SU-DHL-6 (cell line): Measurements from ENCODE around the gene SRRT.

Experiments
- H2AFZ ChIP-seq: fragments of 200-600 bp; sonication (generic); 2 replicates; pipeline ENCODE4 v1.6.1; 2014; ENCODE audit warnings: low read depth, mild to moderate bottlenecking, moderate library complexity, mixed read lengths, antibody characterized with exemption, low read length; ENCODE audit not compliant: severe bottlenecking
- H3F3A ChIP-seq: fragments of 200-600 bp; shearing (Covaris generic); 2 replicates; pipeline ENCODE4 v1.6.0; 2016; ENCODE audit warnings: antibody characterized with exemption, mild to moderate bottlenecking; ENCODE audit not compliant: insufficient read depth
- H3K27ac ChIP-seq: fragments of 200-600 bp; sonication (generic); 2 replicates; pipeline ENCODE4 v1.5.1; 2016; ENCODE audit warnings: low read depth, mild to moderate bottlenecking, low read length, moderate library complexity, mixed read lengths
- H3K27me3 ChIP-seq: fragments of 200-600 bp; sonication (generic), shearing (Covaris generic); 2 replicates; pipeline ENCODE4 v1.6.0; 2014; ENCODE audit warnings: mild to moderate bottlenecking, low read length
- H3K36me3 ChIP-seq: fragments of 200-600 bp; sonication (generic); 2 replicates; pipeline ENCODE4 v1.6.1; 2014; ENCODE audit warnings: mild to moderate bottlenecking, low read length, mixed read lengths
- H3K4me2 ChIP-seq: fragments of 300-600, 200-600 bp; shearing (Covaris generic), sonication (generic); 2 replicates; pipeline ENCODE4 v1.6.0; 2014; ENCODE audit warnings: low read length, low read depth, mild to moderate bottlenecking; ENCODE audit not compliant: poor library complexity, severe bottlenecking
- H3K4me3 ChIP-seq: fragments of 200-600 bp; sonication (generic); 2 replicates; pipeline ENCODE4 v1.5.1; 2014; ENCODE audit warnings: antibody characterized with exemption, low read length, mild to moderate bottlenecking, mixed read lengths; ENCODE audit not compliant: insufficient read depth, poor library complexity, severe bottlenecking
- H3K79me2 ChIP-seq: fragments of 200-600 bp; sonication (generic); 2 replicates; pipeline ENCODE4 v1.6.1; 2014; ENCODE audit warnings: mild to moderate bottlenecking, low read length, moderate library complexity; ENCODE audit not compliant: insufficient read depth
- H3K9ac ChIP-seq: fragments of 200-600 bp; sonication (generic); 2 replicates; pipeline ENCODE4 v1.7.0; 2014; ENCODE audit warnings: mild to moderate bottlenecking, low read length
- H3K9me2 ChIP-seq: fragments of 200-600 bp; sonication (generic); replicated peaks from 2 replicates; pipeline ENCODE4 v1.6.1; 2014; ENCODE audit warnings: low read length; ENCODE audit not compliant: insufficient read depth
- H3K9me3 ChIP-seq: fragments of 200-600 bp; sonication (generic); 2 replicates; pipeline ENCODE4 v1.6.1; 2014; ENCODE audit warnings: low read length, mixed read lengths; ENCODE audit not compliant: insufficient read depth
- H4K20me1 ChIP-seq: fragments of 200-600 bp; sonication (generic); 2 replicates; pipeline ENCODE4 v1.6.1; 2014; ENCODE audit warnings: low read depth, mild to moderate bottlenecking, antibody characterized with exemption, low read length, moderate library complexity, mixed read lengths
- CTCF ChIP-seq: fragments of 200-600 bp; sonication (generic); IDR thresholded peaks from one replicate; pipeline ENCODE4 v1.5.1; 2017; ENCODE audit warnings: antibody characterized with exemption, mild to moderate bottlenecking, low read length, moderate library complexity; ENCODE audit not compliant: insufficient read depth, poor library complexity, severe bottlenecking
- EZH2phosphoT487 ChIP-seq: fragments of 200-600 bp; sonication (generic), shearing (Covaris generic); conservative IDR thresholded peaks from 2 replicates; pipeline ENCODE4 v1.6.1; 2018; ENCODE audit warnings: mild to moderate bottlenecking, antibody characterized with exemption, low read length, moderate library complexity, mixed read lengths

The SRRT gene

GRCh38 chr7:100893318-100893895 lies 18.5 kb downstream of the SRRT start:
- Histone ChIP-seq H2AFZ (no peak overlapping the region), H3K4me2 (no peak overlapping the region), H3K27ac (no peak overlapping the region), H3K9ac (no peak overlapping the region), H3K79me2 (peaks cover 10% of the 10 kb centered on the region), H3K36me3 (0 out of 2 replicates have a peak, but pooled peaks cover 1% of the 10 kb centered on the region), H3K9me2 (no peaks in the 10 kb centered on the region), H3K9me3 (no peaks in the 10 kb centered on the region), H4K20me1 (no peaks in the 10 kb centered on the region), H3K4me3 (no peak overlapping the region), H3F3A (peaks cover 7% of the 10 kb centered on the region), H3K27me3 (no peaks in the 10 kb centered on the region)
- TF ChIP-seq EZH2phosphoT487: no peak
- TF ChIP-seq CTCF: no peak

- Histone ChIP-seq H3K79me2 (peaks cover 3% of the 10 kb centered on the region), H3K36me3 (no peaks in the 10 kb centered on the region), H4K20me1 (no peaks in the 10 kb centered on the region), H3K9me3 (no peaks in the 10 kb centered on the region), H3K27me3 (no peaks in the 10 kb centered on the region), H2AFZ (no peak overlapping the region), H3K4me2 (no peak overlapping the region), H3K9me2 (no peaks in the 10 kb centered on the region), H3K4me3 (no peak overlapping the region), H3F3A (peaks cover 4% of the 10 kb centered on the region; the same call in 1 of the 2 replicates), H3K9ac (no peak overlapping the region), H3K27ac (no peak overlapping the region)
- TF ChIP-seq EZH2phosphoT487: no peak
- TF ChIP-seq CTCF: no peak
Measured at GRCh38 chr7:100893910-100894721, 19.2 kb downstream of the SRRT start.

DNA sequence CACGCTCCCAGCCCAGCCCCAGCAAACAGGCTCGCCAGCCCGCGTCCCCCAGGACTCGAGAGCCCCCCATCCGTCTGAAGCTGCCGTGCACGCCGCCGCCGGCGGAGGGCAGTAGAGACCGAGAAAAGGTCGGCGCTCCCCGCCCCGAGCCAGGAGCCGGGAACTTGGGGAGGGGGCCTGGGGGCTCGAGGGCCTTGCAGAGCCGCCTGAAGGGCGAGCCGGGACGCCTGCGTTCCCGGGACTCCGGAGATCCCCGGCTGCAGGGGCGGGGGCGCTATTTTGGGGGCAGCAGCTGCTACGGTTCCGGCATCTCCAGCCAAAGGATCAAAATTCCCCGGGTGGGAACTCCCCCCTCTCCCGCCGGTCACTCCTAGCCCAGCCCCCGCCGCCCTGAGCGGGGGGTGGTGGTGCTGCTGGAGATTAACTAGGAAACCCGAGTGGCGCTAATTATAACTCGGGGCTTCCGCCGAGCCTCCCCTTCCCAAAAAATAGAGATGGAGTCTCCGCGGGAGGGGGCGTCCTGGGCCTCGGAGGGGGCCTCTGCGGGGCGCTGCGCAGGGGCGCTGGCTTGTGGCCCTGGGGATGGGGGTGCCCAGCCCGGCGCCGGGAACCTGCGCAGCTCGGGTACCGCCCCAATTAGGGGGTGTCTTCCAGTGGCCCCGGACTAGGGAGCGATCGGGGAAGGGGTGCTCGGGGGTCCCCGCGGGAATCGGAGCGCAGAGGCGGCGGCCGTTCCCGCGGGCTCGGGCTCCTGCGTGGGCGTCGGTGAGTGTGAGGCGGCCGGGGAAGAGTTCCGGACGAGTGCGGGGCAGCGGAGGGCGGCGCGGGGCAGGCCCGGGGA lies 20.2 kb downstream of the SRRT start:
- Histone ChIP-seq H3K79me2 (no peaks in the 10 kb centered on the region), H3K36me3 (no peaks in the 10 kb centered on the region), H3K4me3 (no peak overlapping the region), H2AFZ (no peak overlapping the region), H3K27me3 (no peaks in the 10 kb centered on the region), H3K9ac (no peak overlapping the region), H3K4me2 (peak overlapping the region; percentile 36), H4K20me1 (no peaks in the 10 kb centered on the region), H3K27ac (no peak overlapping the region), H3K9me3 (no peaks in the 10 kb centered on the region), H3F3A (peaks cover 4% of the 10 kb centered on the region; the same call in 1 of the 2 replicates), H3K9me2 (no peaks in the 10 kb centered on the region)
- TF ChIP-seq EZH2phosphoT487: peak; percentile 98; the same call in 1 of the 2 replicates
- peak; percentile 92 for TF ChIP-seq CTCF
